Testis (tissue), 3 donors: ENCODE data around the gene SLC38A1. TPM values are rescaled to one million over a fixed set of nuclear protein-coding genes. Genes with fewer than 3 reads are reported as not detected.
A peak's percentile ranks its signal among the peaks of the same experiment; 100 is the strongest.

Source experiments
- DNase-seq: peaks from one replicate; pipeline ENCODE4 v3.0.0-alpha.2; 2019
- H3K27ac ChIP-seq, 2 donors: fragments of 200-600 bp; sonication (generic); one replicate each; pipeline ENCODE4 v1.5.1; 2019
- H3K27me3 ChIP-seq: fragments of 200-600 bp; sonication (generic); one replicate; pipeline ENCODE4 v1.5.1; 2019
- H3K36me3 ChIP-seq: fragments of 200-600 bp; sonication (generic); one replicate; pipeline ENCODE4 v1.5.1; 2017; ENCODE audit warnings: low read depth; ENCODE audit errors: missing control alignments
- H3K4me1 ChIP-seq: fragments of 200-600 bp; sonication (generic); one replicate; pipeline ENCODE4 v1.5.1; 2019
- H3K4me3 ChIP-seq, 2 donors: fragments of 200-600 bp; sonication (generic); one replicate each; pipeline ENCODE4 v1.5.1; 2017 to 2019
- H3K9me3 ChIP-seq: fragments of 200-600 bp; sonication (generic); one replicate; pipeline ENCODE4 v1.5.1; 2017
- POLR2A ChIP-seq: fragments of 450-650 bp; IDR thresholded peaks from one replicate; pipeline ENCODE4 v1.6.1; 2017; ENCODE audit warnings: antibody characterized with exemption, mild to moderate bottlenecking, moderate library complexity
- WGBS, 2 donors: methylation state at CpG; one replicate each; pipeline ENCODE4 v1.1.5; 2018; 5-methylcytosine and 5-hydroxymethylcytosine counted together
- intact Hi-C: fragments of 100-400 bp; cut with DNase I; formaldehyde crosslinking; loops from one replicate; pipeline ENCODE4 v1.15.1; 2023; ENCODE audit warnings: low total_unique reads
- polyA plus RNA-seq: library from polyadenylated mRNA; stranded (reverse); fragments of 350-450 nt; fragmentation: Illumina TruSeq; extraction: RNeasy Lipid Tissue Mini Kit (QIAGEN cat#74804); gene quantifications from one replicate; pipeline ENCODE4 v1.2.3, GENCODE V29; 2014; ENCODE audit warnings: low read depth, low replicate concordance; ENCODE audit not compliant: insufficient read depth
- total RNA-seq, 2 donors: library from RNA; depleted of rRNA; stranded (reverse); fragments of >200 nt; gene quantifications; one replicate each; pipeline ENCODE4 v1.2.3, GENCODE V29; 2016
- TF ChIP-seq, protein P1 (sequence below), 3 experiments: fragments of 450-650 bp in 2 of 3; fragments of 200-600 bp in 1 of 3; sonication (generic) in 1 of 3; IDR thresholded peaks; one replicate each; pipeline ENCODE4 v1.5.1; 2016 to 2019; ENCODE audit warnings: antibody characterized with exemption in 3 of 3, mild to moderate bottlenecking in 2 of 3, moderate library complexity in 1 of 3

SLC38A1 gene
- total and polyA plus RNA-seq, 3 donors from 2014 or later, result 1.6 to 8.7 (median 4.0) TPM

DNA sequence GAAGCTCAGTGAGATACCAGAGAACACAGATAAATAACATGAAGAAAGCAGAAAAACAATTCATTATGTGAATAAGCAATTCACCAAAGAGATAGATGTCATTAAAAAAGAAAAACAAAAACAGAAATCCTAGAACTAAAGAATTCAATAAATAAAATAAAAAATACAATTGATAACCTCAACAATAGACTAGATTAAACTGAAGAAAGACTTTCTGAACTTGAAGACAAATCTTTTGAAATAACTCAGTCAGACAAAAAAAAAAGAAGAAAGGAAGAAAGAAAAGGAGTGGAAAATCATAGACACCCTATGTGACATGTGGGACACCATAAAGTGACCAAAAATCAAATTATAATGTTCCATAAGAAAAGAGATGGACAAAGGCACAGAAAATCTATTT lies 14.0 kb upstream of the SLC38A1 start:
- H3K9me3 ChIP-seq, result no peaks in the 10 kb centered on the region

DNA sequence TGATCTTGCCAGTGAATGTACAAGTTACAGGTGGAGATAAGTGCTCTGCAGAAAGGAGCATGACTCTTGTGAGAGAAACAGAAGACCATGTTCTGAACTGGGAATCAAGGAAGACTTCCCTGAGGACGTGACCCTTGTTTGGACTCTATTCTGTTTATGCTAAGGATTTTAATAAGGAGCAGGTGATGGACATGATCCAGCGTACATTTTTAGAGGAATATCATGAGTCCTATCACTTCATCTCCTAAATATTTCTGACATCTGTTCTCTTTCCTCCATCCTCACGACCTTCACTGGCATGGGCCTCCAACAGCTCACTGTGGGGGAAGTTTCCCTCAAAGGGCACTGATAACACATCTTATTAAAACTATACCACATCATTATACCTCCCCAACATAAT lies 7.9 kb upstream of the SLC38A1 start:
- intact Hi-C loops, result no loop called here
- H3K27me3 ChIP-seq, result no peaks in the 10 kb centered on the region
- H3K4me3 ChIP-seq, result no peak overlapping the region

More for the DNA sequence above, 14.0 kb upstream of the SLC38A1 start:
- no peaks in the 10 kb centered on the region for H3K4me1 ChIP-seq
- no peak overlapping the region for H3K4me3 ChIP-seq
- intact Hi-C loops, result no loop called here
- no peak for DNase-seq
- no peak overlapping the region for H3K27ac ChIP-seq
- no peaks in the 10 kb centered on the region for H3K27me3 ChIP-seq
- H3K36me3 ChIP-seq, result no peaks in the 10 kb centered on the region
- TF ChIP-seq, protein P1, sequence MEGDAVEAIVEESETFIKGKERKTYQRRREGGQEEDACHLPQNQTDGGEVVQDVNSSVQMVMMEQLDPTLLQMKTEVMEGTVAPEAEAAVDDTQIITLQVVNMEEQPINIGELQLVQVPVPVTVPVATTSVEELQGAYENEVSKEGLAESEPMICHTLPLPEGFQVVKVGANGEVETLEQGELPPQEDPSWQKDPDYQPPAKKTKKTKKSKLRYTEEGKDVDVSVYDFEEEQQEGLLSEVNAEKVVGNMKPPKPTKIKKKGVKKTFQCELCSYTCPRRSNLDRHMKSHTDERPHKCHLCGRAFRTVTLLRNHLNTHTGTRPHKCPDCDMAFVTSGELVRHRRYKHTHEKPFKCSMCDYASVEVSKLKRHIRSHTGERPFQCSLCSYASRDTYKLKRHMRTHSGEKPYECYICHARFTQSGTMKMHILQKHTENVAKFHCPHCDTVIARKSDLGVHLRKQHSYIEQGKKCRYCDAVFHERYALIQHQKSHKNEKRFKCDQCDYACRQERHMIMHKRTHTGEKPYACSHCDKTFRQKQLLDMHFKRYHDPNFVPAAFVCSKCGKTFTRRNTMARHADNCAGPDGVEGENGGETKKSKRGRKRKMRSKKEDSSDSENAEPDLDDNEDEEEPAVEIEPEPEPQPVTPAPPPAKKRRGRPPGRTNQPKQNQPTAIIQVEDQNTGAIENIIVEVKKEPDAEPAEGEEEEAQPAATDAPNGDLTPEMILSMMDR (IDR thresholded peaks at IDR 0.05), result no peak
- no peak for TF ChIP-seq POLR2A

DNA sequence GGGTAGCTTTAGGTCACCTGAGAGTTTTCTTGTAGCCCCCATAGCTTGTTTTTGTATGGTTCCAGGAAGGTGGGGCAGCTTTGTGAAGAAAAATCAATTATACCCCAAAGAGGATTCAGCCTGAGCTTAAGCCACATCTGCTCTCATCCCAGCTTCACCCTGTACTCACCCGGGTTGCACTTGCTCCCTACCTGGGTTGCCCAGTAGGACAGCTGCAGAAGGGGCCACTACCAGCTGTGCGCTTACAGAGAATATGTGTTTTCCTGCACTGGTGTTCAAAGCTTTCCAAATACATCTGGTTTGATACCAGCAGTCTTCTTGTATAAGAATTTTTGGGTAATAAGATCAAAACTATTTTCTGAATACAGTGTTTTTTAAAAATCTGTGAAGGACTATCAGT lies 3.0 kb upstream of the SLC38A1 start:
- TF ChIP-seq, protein P1 (IDR thresholded peaks at IDR 0.05), result no peak
- no peak for TF ChIP-seq POLR2A
- Histone ChIP-seq H3K27me3 (no peaks in the 10 kb centered on the region), H3K4me1 (no peaks in the 10 kb centered on the region), H3K9me3 (no peaks in the 10 kb centered on the region), H3K4me3 (no peak overlapping the region), H3K36me3 (no peaks in the 10 kb centered on the region), H3K27ac (no peak overlapping the region)
- intact Hi-C loops, result no loop called here
- 82 to 84% methylated on average over 2 of the region's 2 CpGs for WGBS, 2 donors
- DNase-seq, result no peak

More for the DNA sequence above, 7.9 kb upstream of the SLC38A1 start:
- DNase-seq, result no peak
- Histone ChIP-seq H3K4me1 (no peaks in the 10 kb centered on the region), H3K36me3 (no peaks in the 10 kb centered on the region), H3K27ac (no peak overlapping the region), H3K9me3 (no peaks in the 10 kb centered on the region)
- WGBS, 2 donors, result 77 to 88% methylated on average over 3 of the region's 3 CpGs
- TF ChIP-seq POLR2A, result no peak
- TF ChIP-seq, protein P1 (IDR thresholded peaks at IDR 0.05), result no peak

DNA sequence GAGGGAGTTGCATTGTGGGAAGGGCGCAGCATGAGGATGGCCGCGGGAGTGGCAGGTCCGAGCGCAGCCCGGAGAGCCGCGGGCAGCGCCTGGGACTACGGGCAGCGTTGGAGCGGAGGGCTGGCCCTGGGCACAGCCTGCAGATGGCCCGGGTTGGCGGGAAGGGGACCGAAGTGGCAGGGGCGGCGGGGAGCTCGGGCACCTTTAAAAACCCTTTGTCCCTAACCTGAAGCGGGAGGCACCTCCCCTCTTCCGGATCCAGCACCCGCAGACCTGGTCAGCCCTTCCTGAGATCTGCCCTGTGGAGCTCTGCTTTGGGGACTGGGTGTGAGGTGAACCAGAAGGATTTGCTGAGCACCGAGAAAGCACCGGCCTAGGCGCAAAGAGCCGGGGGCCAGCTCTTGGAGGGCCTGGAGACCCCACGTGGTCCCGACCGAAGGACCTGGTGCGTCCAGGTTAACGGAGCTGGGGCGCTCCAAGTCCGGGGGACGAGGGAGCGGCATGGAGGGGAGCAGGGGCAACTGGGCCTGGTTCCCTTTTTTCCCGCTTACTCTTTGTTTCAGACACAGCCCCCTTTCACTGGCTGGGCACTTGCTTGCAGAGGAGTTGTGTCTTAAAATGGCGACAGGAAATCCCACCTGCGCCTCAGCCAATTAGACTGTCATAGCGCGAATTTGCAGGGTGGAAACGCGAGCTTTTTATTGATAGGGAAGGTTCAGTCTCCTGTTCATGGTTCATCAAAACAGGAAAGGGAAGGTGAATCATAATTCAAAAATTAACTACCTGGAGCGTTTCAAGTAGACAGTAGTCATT lies 792 bp upstream of the SLC38A1 start:
- H3K4me1 ChIP-seq, result no peaks in the 10 kb centered on the region
- 17 to 20% methylated on average over 36 to 42 of the region's 42 CpGs for WGBS, 2 donors
- no peaks in the 10 kb centered on the region for H3K27me3 ChIP-seq
- no peaks in the 10 kb centered on the region for H3K9me3 ChIP-seq
- H3K4me3 ChIP-seq, result peak overlapping the region; percentile 41 to 68
- no peaks in the 10 kb centered on the region for H3K36me3 ChIP-seq
- no peak overlapping the region for H3K27ac ChIP-seq
- intact Hi-C loops, result no loop called here
- peak; percentile 30 for DNase-seq
- TF ChIP-seq POLR2A, result no peak
- TF ChIP-seq, protein P1 (IDR thresholded peaks at IDR 0.05), result no peak
